ENCODE measurements around the gene RIPK3.

Gene RIPK3

DNA sequence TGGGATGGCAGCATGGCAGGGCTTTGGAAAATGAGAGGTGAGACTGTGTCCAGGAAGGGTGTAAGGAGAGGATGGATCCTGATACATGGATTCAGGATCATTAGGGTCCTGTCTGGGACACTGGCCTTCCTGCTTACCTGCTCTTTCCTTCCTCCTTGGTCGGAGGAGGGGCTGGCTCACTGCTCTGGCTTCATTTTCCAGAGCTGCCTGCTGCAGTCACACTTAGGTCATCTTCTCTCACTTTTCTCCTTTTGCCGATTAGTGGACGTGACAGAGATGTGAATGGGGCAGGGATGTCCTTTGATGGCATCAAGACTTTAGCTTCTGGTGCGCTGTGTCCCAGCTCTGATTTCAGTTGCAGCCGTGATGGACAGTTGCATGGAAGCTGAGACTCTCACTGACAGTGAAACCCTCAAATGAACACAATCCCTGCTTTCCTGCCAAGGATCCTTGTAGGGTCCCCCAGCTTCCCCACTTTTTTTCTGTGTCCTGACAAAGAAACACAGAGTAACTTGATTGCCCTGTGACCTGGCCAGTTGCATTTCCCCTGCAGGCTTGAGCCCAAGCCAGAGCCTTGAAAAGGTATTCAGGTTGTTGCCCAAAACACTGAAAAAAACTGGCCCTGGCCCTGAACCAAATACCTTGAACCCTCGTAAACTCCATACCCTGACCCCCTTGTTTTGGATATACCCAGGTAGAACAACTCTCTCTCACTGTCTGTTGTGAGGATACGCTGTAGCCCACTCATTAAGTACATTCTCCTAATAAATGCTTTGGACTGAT is 31.3 kb downstream of the RIPK3 start:
- in situ Hi-C loops (cut with MboI; ENCODE audit: low sequenced_read_pairs): no loop called here

GRCh38 chr14:24307575-24308341 is 32.0 kb downstream of the RIPK3 start, which contains the start of gene CIDEB:
Gene CIDEB, minus strand, starts transcription at chr14:24307977. Its CDS starts 119 bp downstream, at chr14:24307858.
- in situ Hi-C loops (cut with MboI; ENCODE audit: low sequenced_read_pairs): no loop called here

GRCh38 chr14:24307156-24307574 is 32.6 kb downstream of the RIPK3 start:
- in situ Hi-C loops (cut with MboI; ENCODE audit: low sequenced_read_pairs): no loop called here

DNA sequence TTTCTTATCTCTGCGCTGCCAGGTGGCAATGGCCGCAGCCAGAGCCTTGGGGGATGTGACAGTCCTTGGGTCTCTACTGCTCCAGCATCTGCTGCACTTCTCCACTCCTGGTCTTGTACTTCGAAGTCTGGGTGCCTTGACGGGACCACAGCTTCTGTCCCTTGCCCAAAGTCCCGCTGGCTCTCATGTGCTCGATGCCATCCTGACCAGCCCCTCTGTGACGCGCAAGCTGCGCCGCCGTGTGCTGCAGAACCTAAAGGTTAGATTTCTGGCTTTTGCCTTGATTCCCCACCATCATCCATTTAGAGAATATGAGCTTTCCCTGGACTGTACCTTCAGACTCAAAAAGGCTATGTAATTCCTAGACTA is 35.8 kb downstream of the RIPK3 start:
- in situ Hi-C loops (cut with MboI; ENCODE audit: low sequenced_read_pairs): no loop called here

DNA sequence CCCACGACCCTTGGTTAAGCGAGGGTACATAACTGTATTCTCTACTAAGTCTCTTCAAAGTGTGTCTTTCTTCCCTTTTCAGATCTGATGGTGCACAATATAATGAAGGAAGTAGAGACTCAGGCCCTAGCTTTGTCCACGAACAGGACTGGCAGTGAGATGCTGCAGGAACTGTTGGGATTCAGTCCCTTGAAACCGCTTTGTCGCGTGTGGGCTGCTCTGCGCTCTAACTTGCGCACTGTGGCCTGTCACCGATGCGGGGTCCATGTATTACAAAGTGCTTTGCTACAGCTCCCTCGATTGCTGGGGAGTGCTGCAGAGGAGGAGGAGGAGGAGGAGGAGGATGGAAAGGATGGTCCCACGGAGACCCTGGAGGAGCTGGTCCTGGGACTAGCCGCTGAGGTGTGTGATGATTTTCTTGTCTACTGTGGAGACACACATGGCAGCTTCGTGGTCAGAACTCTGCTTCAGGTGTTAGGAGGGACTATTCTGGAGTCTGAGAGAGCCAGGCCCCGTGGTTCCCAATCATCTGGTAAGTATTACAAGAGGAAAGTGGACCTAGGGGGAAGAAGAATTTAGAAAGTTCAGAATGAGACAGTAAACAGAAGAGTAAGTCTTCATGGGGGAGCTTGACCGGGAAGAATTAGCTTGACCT is 39.3 kb downstream of the RIPK3 start:
- in situ Hi-C loops (cut with MboI; ENCODE audit: low sequenced_read_pairs): no loop called here

DNA sequence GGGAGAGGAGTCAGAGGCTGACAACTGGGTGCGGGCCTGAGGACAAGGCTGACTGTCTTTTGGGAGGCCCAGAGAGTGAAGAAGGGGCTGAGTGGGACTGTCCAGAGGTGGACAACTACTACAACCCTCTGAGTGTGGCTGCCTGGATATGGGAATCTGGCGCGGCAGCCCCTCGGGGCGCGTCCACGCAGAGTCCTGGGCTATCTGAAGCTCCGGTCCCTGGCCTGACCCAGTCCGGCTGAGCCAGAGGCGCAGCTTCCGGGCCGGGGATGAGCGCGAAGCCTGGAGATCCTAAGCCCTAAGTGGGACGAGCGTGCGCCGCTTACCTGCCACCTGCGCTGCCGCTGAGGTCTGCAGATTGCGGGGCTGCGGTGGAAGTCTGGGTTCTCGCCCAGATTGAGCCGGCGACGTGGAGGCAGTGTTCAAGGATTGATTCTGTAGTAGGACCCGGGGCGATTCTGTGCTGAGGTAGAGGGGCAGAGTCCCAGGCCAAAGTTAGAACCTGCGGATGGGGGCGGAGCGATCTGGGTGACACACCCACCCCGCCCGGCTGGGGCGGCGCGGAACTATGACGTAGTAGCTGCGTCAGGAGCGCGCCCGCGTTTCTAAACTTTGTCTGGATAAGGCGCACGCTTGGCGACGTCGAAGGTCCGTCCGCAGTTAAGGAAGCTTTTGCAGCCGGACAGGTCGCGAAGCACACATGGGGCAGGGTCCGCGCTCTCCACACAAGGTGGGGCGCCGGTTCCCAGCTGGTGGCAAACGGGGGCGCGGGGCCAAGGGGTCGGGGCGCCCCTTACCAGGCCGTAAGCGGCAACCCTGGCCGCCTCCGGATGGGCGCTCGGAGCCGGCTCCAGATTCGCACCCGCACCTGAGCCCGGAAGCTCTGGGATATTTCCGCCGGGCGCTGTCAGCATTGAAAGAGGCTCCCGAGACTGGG is 40.3 kb downstream of the RIPK3 start, which contains the start of the genes DHRS1 and NOP9:
Gene DHRS1, minus strand, starts transcription at position 526 of the 937 bp plus-strand sequence. CDS start 674 bp downstream, outside the sequence.
Gene NOP9, plus strand, starts transcription at position 596 of the 937 bp plus-strand sequence. Its CDS starts 105 bp downstream, at position 701.
- in situ Hi-C loops (cut with MboI; ENCODE audit: low sequenced_read_pairs): loop anchor here (5.0 kb wide), 1 partner anchor 57 kb away; the partner anchor contains the start of gene TINF2

DNA sequence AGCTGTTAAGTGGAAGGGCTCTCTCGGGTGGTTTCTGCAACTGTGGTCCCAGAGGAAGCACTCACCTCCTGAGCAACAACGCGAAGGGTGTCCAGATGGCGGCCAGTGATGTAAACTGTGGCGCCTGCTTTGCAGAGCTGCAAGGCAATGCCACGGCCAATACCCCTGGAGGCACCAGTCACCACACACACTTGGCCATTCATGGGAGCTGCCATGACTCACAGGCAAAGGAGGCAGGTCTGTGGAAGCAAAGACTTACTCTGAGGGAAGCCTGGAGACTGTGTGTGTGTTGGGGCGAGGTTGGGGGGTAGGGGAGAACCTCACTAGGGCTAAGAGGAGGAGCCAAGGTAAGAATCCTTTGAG is 40.9 kb downstream of the RIPK3 start:
- in situ Hi-C loops (cut with MboI; ENCODE audit: low sequenced_read_pairs): loop anchor here (5.0 kb wide), 1 partner anchor 57 kb away; the partner anchor contains the start of gene TINF2

DNA sequence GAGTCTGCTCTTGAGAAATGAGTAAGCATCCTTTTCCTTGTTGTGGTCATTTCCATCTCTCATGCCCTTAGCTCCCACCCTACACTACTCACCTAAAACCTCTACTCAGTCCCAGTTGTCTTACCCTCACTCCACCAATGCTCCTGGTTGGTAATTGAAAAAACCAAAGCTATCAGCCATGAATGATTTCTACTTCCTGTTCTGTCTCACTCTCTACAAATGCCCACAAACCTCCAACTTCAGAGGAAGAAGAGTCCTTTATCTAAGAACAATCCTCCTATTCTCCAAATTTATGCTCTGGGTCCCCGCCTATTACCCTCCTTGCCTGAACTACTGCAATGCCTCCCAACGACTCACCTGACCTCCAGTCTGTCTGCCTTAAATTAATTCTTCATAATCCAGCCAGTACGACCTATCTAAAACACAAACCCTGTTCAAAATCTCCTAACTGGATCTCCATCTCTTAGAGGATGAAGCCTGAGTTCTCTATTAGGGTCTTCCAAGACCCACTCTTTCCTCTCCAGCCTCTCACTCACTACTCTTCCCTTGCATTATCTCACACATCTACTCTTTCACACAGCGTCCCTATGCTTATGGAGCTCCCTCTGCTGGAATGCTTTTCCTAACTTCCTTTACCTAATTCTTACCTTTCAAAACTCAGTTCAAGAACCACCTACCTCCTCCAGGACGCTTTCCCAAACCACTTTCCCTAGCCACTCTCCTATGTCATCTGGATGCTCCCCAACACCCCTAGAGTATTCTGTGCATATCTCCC is 42.4 kb downstream of the RIPK3 start:
- in situ Hi-C loops (cut with MboI; ENCODE audit: low sequenced_read_pairs): loop anchor here (5.0 kb wide), 1 partner anchor 55 kb away; the partner anchor contains the start of gene TINF2

- in situ Hi-C loops (cut with MboI; ENCODE audit: low sequenced_read_pairs): loop anchor here (5.0 kb wide), 1 partner anchor 54 kb away; the partner anchor contains the start of gene TINF2
Observed at GRCh38 chr14:24296341-24297157, 43.2 kb downstream of the RIPK3 start.

DNA sequence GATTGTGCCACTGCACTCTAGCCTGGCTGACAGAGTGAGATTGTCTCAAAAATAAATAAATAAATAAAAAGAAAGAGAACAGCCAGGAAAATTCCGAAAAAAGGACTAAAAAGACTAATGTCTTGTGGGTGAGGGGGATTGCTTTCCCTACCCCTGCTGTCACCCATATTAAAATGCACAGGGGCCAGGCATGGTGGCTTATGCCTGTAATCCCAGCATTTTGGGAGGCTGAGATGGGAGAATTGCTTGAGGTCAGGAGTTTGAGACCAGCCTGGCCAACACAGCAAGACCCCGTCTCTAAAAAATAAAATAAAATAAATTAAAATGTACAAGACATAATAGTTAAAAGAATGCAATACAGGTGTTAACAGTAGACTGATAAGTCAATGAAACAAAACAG is 46.3 kb downstream of the RIPK3 start:
- in situ Hi-C loops (cut with MboI; ENCODE audit: low sequenced_read_pairs): no loop called here

DNA sequence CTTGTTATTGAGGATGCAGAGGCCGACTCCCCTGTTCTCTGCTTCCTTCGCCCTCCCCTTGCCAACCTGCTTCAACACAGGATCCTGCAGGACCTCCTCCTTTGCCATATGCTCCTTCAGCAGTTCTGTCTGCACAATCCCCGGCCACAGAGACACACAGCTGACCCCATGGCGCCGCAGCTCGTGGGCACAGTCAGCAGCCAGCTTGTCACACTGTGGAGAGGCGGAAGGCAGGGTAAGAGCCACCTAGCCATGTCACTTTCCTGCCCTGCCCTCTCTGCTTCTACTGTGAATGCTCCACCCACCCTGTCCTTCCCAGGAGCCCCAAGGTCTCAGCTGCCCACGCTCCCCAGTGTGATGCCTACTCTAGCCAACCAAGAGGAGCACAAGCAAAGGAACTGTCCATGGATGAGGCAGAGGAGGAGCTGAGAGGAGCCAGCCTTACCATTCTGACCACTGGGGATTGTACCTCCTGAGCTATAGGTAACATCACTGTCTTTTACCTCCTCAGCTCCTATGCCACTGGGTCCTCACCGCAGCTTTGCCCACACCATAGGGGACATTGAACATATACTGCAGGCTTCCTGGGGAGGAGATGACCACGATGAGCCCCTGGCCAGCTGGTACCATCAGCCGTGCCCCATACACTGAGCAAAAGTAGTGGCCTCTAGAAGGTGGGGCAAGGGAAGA is 47.5 kb downstream of the RIPK3 start:
- in situ Hi-C loops (cut with MboI; ENCODE audit: low sequenced_read_pairs): no loop called here

- in situ Hi-C loops (cut with MboI; ENCODE audit: low sequenced_read_pairs): no loop called here
Observed at GRCh38 chr14:24291446-24292117, 48.2 kb downstream of the RIPK3 start.

- in situ Hi-C loops (cut with MboI; ENCODE audit: low sequenced_read_pairs): no loop called here
Observed at GRCh38 chr14:24290746-24291145, 49.0 kb downstream of the RIPK3 start.

GRCh38 chr14:24289649-24290280 is 50.0 kb downstream of the RIPK3 start:
- in situ Hi-C loops (cut with MboI; ENCODE audit: low sequenced_read_pairs): no loop called here

DNA sequence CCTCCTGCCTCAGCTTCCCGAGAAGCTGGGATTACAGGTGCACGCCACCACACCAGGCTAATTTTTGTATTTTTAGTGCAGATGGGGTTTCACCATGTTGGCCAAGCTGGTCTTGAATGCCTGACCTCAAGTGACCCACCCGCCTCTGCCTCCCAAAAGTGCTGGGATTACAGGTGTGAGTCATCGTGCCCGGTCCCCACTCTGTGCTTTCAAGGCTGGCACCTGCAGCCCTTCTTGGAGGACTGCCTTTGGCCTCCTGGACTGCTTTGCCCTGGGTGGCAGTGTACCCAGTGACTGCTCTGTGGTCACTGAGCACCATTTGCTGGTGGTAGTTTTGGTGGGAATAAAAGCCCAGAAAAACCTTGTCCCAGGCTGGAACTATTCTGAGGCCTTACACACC is 52.8 kb downstream of the RIPK3 start:
- in situ Hi-C loops (cut with MboI; ENCODE audit: low sequenced_read_pairs): no loop called here
